Testis (tissue), 2 donors: ENCODE measurements around the gene HMG20B.

ENCODE experiments used
- CTCF ChIP-seq, 3 experiments: fragments of 450-650 bp in 2 of 3; fragments of 200-600 bp in 1 of 3; sonication (generic) in 1 of 3; IDR thresholded peaks; one replicate each; pipeline ENCODE4 v1.5.1; 2016 to 2019; ENCODE audit warnings: antibody characterized with exemption in 3 of 3, mild to moderate bottlenecking in 2 of 3, moderate library complexity in 1 of 3
- POLR2A ChIP-seq: fragments of 450-650 bp; IDR thresholded peaks from one replicate; pipeline ENCODE4 v1.6.1; 2017; ENCODE audit warnings: antibody characterized with exemption, mild to moderate bottlenecking, moderate library complexity

- no peak for TF ChIP-seq CTCF (IDR thresholded peaks at IDR 0.05)
- TF ChIP-seq POLR2A = no peak
Observed at GRCh38 chr19:3606690-3607289, 34.0 kb downstream of the HMG20B start, which contains the start of gene TBXA2R.
